Mesodermal cell (in vitro differentiated cells): ENCODE measurements around the gene SLC8A1.

Source experiments
- H3K27ac ChIP-seq: 2 replicates; pipeline ENCODE4 v1.7.0; 2013; ENCODE audit warnings: mild to moderate bottlenecking, low read depth, low read length, moderate library complexity; ENCODE audit not compliant: severe bottlenecking
- H3K36me3 ChIP-seq: 2 replicates; pipeline ENCODE4 v1.7.1; 2013; ENCODE audit warnings: mild to moderate bottlenecking, low read length, moderate library complexity; ENCODE audit not compliant: control insufficient read depth, insufficient read depth
- H3K4me1 ChIP-seq: one replicate; pipeline ENCODE4 v1.7.1; 2013; ENCODE audit warnings: mild to moderate bottlenecking, low read length; ENCODE audit not compliant: insufficient read depth, control insufficient read depth, poor library complexity, severe bottlenecking
- H3K4me3 ChIP-seq: 2 replicates; pipeline ENCODE4 v1.7.0; 2013; ENCODE audit warnings: low read length, control low read depth, mild to moderate bottlenecking; ENCODE audit not compliant: insufficient read depth, poor library complexity, severe bottlenecking; ENCODE audit errors: extremely low read depth
- H3K9me3 ChIP-seq: 2 replicates; pipeline ENCODE4 v1.7.1; 2013; ENCODE audit warnings: mild to moderate bottlenecking, low read length, moderate library complexity; ENCODE audit not compliant: control insufficient read depth
- WGBS, 2 experiments: methylation state at CpG; one replicate each; pipeline ENCODE4 v1.1.5; 2013; ENCODE audit warnings: missing lambda C conversion rate in 2 of 2; ENCODE audit not compliant: insufficient coverage in 2 of 2; 5-methylcytosine and 5-hydroxymethylcytosine counted together

SLC8A1 gene

GRCh38 chr2:40421631-40422297, 30.1 kb downstream of the SLC8A1 start:
- no peaks in the 10 kb centered on the region for H3K4me1 ChIP-seq
- H3K9me3 ChIP-seq: no peaks in the 10 kb centered on the region
- 81 to 100% methylated on average over 2 to 3 of the region's 5 CpGs for WGBS, 2 experiments
- no peak overlapping the region for H3K27ac ChIP-seq
- H3K4me3 ChIP-seq: no peak overlapping the region
- H3K36me3 ChIP-seq: no peaks in the 10 kb centered on the region

GRCh38 chr2:40420478-40420877, 31.4 kb downstream of the SLC8A1 start:
- WGBS, 2 experiments: 100% methylated on average over 1 to 2 of the region's 3 CpGs
- Histone ChIP-seq H3K27ac (no peak overlapping the region), H3K4me3 (no peak overlapping the region), H3K4me1 (no peaks in the 10 kb centered on the region), H3K9me3 (no peaks in the 10 kb centered on the region), H3K36me3 (no peaks in the 10 kb centered on the region)

- WGBS, 2 experiments: 86 to 100% methylated on average over 1 of the region's 2 CpGs
- Histone ChIP-seq H3K4me3 (no peak overlapping the region), H3K36me3 (no peaks in the 10 kb centered on the region), H3K27ac (no peak overlapping the region), H3K4me1 (no peaks in the 10 kb centered on the region), H3K9me3 (no peaks in the 10 kb centered on the region)
Observed at GRCh38 chr2:40419364-40419762, 32.5 kb downstream of the SLC8A1 start.

GRCh38 chr2:40418614-40419363, 33.1 kb downstream of the SLC8A1 start:
- H3K9me3 ChIP-seq: no peaks in the 10 kb centered on the region
- H3K4me1 ChIP-seq: no peaks in the 10 kb centered on the region
- no peaks in the 10 kb centered on the region for H3K36me3 ChIP-seq
- no peak overlapping the region for H3K4me3 ChIP-seq
- 83 to 90% methylated on average over 3 to 5 of the region's 5 CpGs for WGBS, 2 experiments
- H3K27ac ChIP-seq: no peak overlapping the region

GRCh38 chr2:40416486-40416885, 35.4 kb downstream of the SLC8A1 start:
- Histone ChIP-seq H3K4me3 (no peak overlapping the region), H3K36me3 (no peaks in the 10 kb centered on the region), H3K27ac (no peak overlapping the region), H3K9me3 (no peaks in the 10 kb centered on the region), H3K4me1 (no peaks in the 10 kb centered on the region)
- WGBS, 2 experiments: 60 to 73% methylated on average over 1 of the region's 1 CpG

- 100% methylated on average over 1 of the region's 2 CpGs; no CpG with 5 or more reads in 1 of the 2 experiments for WGBS, 2 experiments
- Histone ChIP-seq H3K4me1 (no peaks in the 10 kb centered on the region), H3K27ac (no peak overlapping the region), H3K9me3 (no peaks in the 10 kb centered on the region), H3K36me3 (no peaks in the 10 kb centered on the region), H3K4me3 (no peak overlapping the region)
Observed at GRCh38 chr2:40415391-40415790, 36.5 kb downstream of the SLC8A1 start.

- Histone ChIP-seq H3K4me1 (no peaks in the 10 kb centered on the region), H3K27ac (no peak overlapping the region), H3K4me3 (no peak overlapping the region), H3K9me3 (no peaks in the 10 kb centered on the region), H3K36me3 (no peaks in the 10 kb centered on the region)
- WGBS, 2 experiments: 78 to 100% methylated on average over 1 of the region's 1 CpG
Observed at GRCh38 chr2:40412456-40412855, 39.4 kb downstream of the SLC8A1 start.

GRCh38 chr2:40410695-40411094, 41.2 kb downstream of the SLC8A1 start:
- H3K4me1 ChIP-seq: no peaks in the 10 kb centered on the region
- H3K27ac ChIP-seq: no peak overlapping the region
- WGBS, 2 experiments: 100% methylated on average over 1 of the region's 1 CpG; no CpG with 5 or more reads in 1 of the 2 experiments

GRCh38 chr2:40409734-40410133, 42.2 kb downstream of the SLC8A1 start:
- Histone ChIP-seq H3K36me3 (no peaks in the 10 kb centered on the region), H3K4me1 (no peaks in the 10 kb centered on the region), H3K4me3 (no peak overlapping the region), H3K27ac (no peak overlapping the region), H3K9me3 (no peaks in the 10 kb centered on the region)
- 82% methylated on average over 2 of the region's 2 CpGs; no CpG with 5 or more reads in 1 of the 2 experiments for WGBS, 2 experiments

More at GRCh38 chr2:40410695-40411094, 41.2 kb downstream of the SLC8A1 start:
- no peak overlapping the region for H3K4me3 ChIP-seq
- no peaks in the 10 kb centered on the region for H3K9me3 ChIP-seq
- H3K36me3 ChIP-seq: no peaks in the 10 kb centered on the region

- Histone ChIP-seq H3K36me3 (no peaks in the 10 kb centered on the region), H3K4me1 (no peaks in the 10 kb centered on the region), H3K9me3 (no peaks in the 10 kb centered on the region), H3K4me3 (no peak overlapping the region), H3K27ac (no peak overlapping the region)
- WGBS, 2 experiments: 92 to 94% methylated on average over 6 to 8 of the region's 8 CpGs
Observed at GRCh38 chr2:40406485-40407289, 45.2 kb downstream of the SLC8A1 start.
